IMR-90 (cell line): ENCODE measurements around the gene LIMCH1. TPM values are rescaled to one million over a fixed set of nuclear protein-coding genes. Genes with fewer than 3 reads are reported as not detected.

Experiments used
- ATAC-seq: fragments of 200-7000 bp; cut with Tn5 transposase; 2 replicates; pipeline ENCODE4 v1.9.1; 2020; ENCODE audit warnings: low read depth, mild to moderate bottlenecking, moderate library complexity
- BruUV-seq: library from RNA; stranded (reverse); fragments of 400-500 nt; replicated peaks from 2 replicates; lab custom pipeline; 2021; lab: Mats Ljungman, UMichigan
- CTCF ChIA-PET: fragments of 300-600 bp; formaldehyde crosslinking; extraction: SDS; loops from one replicate; lab custom pipeline; 2021; ENCODE audit warnings: antibody characterized with exemption; lab: Yijun Ruan, JAX
- POLR2A ChIA-PET: fragments of 300-600 bp; sonication (Branson Sonifier 250); formaldehyde crosslinking; loops from one replicate; lab custom pipeline; 2022; ENCODE audit warnings: antibody characterized with exemption; ENCODE audit not compliant: unreplicated experiment; lab: Charles Lee
- DNase-seq: peaks from one replicate; pipeline ENCODE4 v3.0.0; 2013
- H2AFZ ChIP-seq: replicated peaks from 2 replicates; pipeline ENCODE3; 2013; ENCODE audit warnings: low read length, mild to moderate bottlenecking; ENCODE audit not compliant: poor library complexity
- H2AK5ac ChIP-seq: 2 replicates; pipeline ENCODE4 v1.6.1; 2013; ENCODE audit warnings: low read depth, low read length, inconsistent platforms
- H2AK9ac ChIP-seq: replicated peaks from 2 replicates; pipeline ENCODE3; 2013; ENCODE audit warnings: mild to moderate bottlenecking, low read depth, low read length, moderate library complexity; ENCODE audit not compliant: poor library complexity
- H2BK120ac ChIP-seq: 2 replicates; pipeline ENCODE4 v1.6.1; 2013; ENCODE audit warnings: low read depth, low read length, inconsistent platforms
- H2BK15ac ChIP-seq: 3 replicates; pipeline ENCODE4 v1.6.1; 2013; ENCODE audit warnings: low read depth, low read length, inconsistent platforms
- H2BK20ac ChIP-seq: 2 replicates; pipeline ENCODE4 v1.6.1; 2013; ENCODE audit warnings: low read depth, mild to moderate bottlenecking, inconsistent platforms, low read length, moderate library complexity
- H2BK5ac ChIP-seq: 2 replicates; pipeline ENCODE4 v1.6.1; 2013; ENCODE audit warnings: mild to moderate bottlenecking, low read depth, low read length, inconsistent platforms; ENCODE audit not compliant: poor library complexity, severe bottlenecking
- H3K14ac ChIP-seq: replicated peaks from 2 replicates; pipeline ENCODE4 v1.6.1; 2013; ENCODE audit warnings: low read depth, low read length, inconsistent platforms
- H3K18ac ChIP-seq: 2 replicates; pipeline ENCODE4 v1.6.1; 2013; ENCODE audit warnings: low read depth, low read length, control low read depth
- H3K23ac ChIP-seq: 2 replicates; pipeline ENCODE4 v1.6.1; 2013; ENCODE audit warnings: low read depth, low read length, inconsistent platforms
- H3K27ac ChIP-seq: 2 replicates; pipeline ENCODE4 v1.5.1; 2013; ENCODE audit warnings: mild to moderate bottlenecking, control low read depth, low read length; ENCODE audit not compliant: insufficient read depth
- H3K27me3 ChIP-seq: 2 replicates; pipeline ENCODE4 v1.6.1; 2013; ENCODE audit warnings: low read length; ENCODE audit not compliant: control insufficient read depth, insufficient read depth
- H3K36me3 ChIP-seq: 2 replicates; pipeline ENCODE4 v1.6.1; 2013; ENCODE audit warnings: low read length, mixed read lengths; ENCODE audit not compliant: control insufficient read depth, insufficient read depth
- H3K4ac ChIP-seq: 2 replicates; pipeline ENCODE4 v1.6.1; 2013; ENCODE audit warnings: low read depth, low read length, inconsistent platforms
- H3K4me1 ChIP-seq: 2 replicates; pipeline ENCODE4 v1.6.1; 2013; ENCODE audit warnings: low read length, mixed read lengths; ENCODE audit not compliant: control insufficient read depth, insufficient read depth
- H3K4me2 ChIP-seq: 2 replicates; pipeline ENCODE4 v1.6.1; 2013; ENCODE audit warnings: low read depth, mild to moderate bottlenecking, control low read depth, low read length, moderate library complexity
- H3K4me3 ChIP-seq: 2 replicates; pipeline ENCODE4 v1.5.1; 2013; ENCODE audit warnings: low read depth, mild to moderate bottlenecking, control low read depth, low read length, moderate library complexity; ENCODE audit not compliant: insufficient read depth
- H3K56ac ChIP-seq: 2 replicates; pipeline ENCODE4 v1.6.1; 2013; ENCODE audit warnings: low read length, inconsistent platforms; ENCODE audit not compliant: insufficient read depth; ENCODE audit errors: extremely low read depth
- H3K79me1 ChIP-seq, 2 experiments: 2 replicates each; pipeline ENCODE4 v1.6.1; 2013; ENCODE audit warnings: low read length in 2 of 2, inconsistent platforms in 1 of 2, low read depth in 1 of 2
- H3K9ac ChIP-seq: 2 replicates; pipeline ENCODE4 v1.6.1; 2013; ENCODE audit warnings: low read depth, low read length, control low read depth
- H3K9me1 ChIP-seq: 2 replicates; pipeline ENCODE4 v1.6.1; 2013; ENCODE audit warnings: low read length, inconsistent platforms; ENCODE audit not compliant: insufficient read depth
- H3K9me3 ChIP-seq: 2 replicates; pipeline ENCODE4 v1.6.1; 2013; ENCODE audit warnings: low read length; ENCODE audit not compliant: control insufficient read depth, insufficient read depth
- H4K20me1 ChIP-seq: 2 replicates; pipeline ENCODE4 v1.6.1; 2013; ENCODE audit warnings: low read length, inconsistent platforms; ENCODE audit not compliant: insufficient read depth
- H4K5ac ChIP-seq: 2 replicates; pipeline ENCODE4 v1.6.1; 2013; ENCODE audit warnings: mild to moderate bottlenecking, low read depth, low read length, control low read depth
- H4K8ac ChIP-seq, 2 experiments: 2 replicates each; pipeline ENCODE4 v1.6.1; 2013; ENCODE audit warnings: low read depth in 2 of 2, low read length in 2 of 2, control low read depth in 1 of 2, inconsistent platforms in 1 of 2
- H4K91ac ChIP-seq: 2 replicates; pipeline ENCODE4 v1.6.1; 2013; ENCODE audit warnings: low read depth, low read length, inconsistent platforms; ENCODE audit not compliant: insufficient read depth
- BHLHE40 ChIP-seq: fragments of 150-350 bp; IDR thresholded peaks from 2 replicates; pipeline ENCODE4 v1.6.1; 2016; ENCODE audit warnings: mild to moderate bottlenecking, low read depth, low read length
- CEBPB ChIP-seq: IDR thresholded peaks from 2 replicates; pipeline ENCODE4 v1.6.1; 2012; ENCODE audit warnings: low read depth, low read length, improper control_type of control experiment
- CHD1 ChIP-seq: IDR thresholded peaks from 2 replicates; pipeline ENCODE4 v1.6.1; 2012; ENCODE audit warnings: low read depth, low read length, improper control_type of control experiment
- FOS ChIP-seq: fragments of 150-350 bp; IDR thresholded peaks from 2 replicates; pipeline ENCODE4 v1.6.1; 2016; ENCODE audit warnings: low read depth, low read length
- MAFK ChIP-seq: IDR thresholded peaks from 2 replicates; pipeline ENCODE4 v1.6.1; 2012; ENCODE audit warnings: low read depth, low read length, improper control_type of control experiment
- MAZ ChIP-seq: IDR thresholded peaks from 2 replicates; pipeline ENCODE4 v1.6.1; 2012; ENCODE audit warnings: low read depth, mild to moderate bottlenecking, low read length, improper control_type of control experiment, moderate library complexity, borderline replicate concordance
- MXI1 ChIP-seq: IDR thresholded peaks from 2 replicates; pipeline ENCODE4 v1.6.1; 2012; ENCODE audit warnings: low read depth, mild to moderate bottlenecking, low read length, moderate library complexity, borderline replicate concordance
- NFE2L2 ChIP-seq: fragments of 150-350 bp; IDR thresholded peaks from 2 replicates; pipeline ENCODE4 v1.6.1; 2016; ENCODE audit warnings: low read depth, mild to moderate bottlenecking, low read length
- POLR2A ChIP-seq: IDR thresholded peaks from 2 replicates; pipeline ENCODE4 v1.6.1; 2012; ENCODE audit warnings: mild to moderate bottlenecking, low read depth, low read length
- RAD21 ChIP-seq: IDR thresholded peaks from 2 replicates; pipeline ENCODE4 v1.6.1; 2012; ENCODE audit warnings: low read length, improper control_type of control experiment
- RCOR1 ChIP-seq: IDR thresholded peaks from 2 replicates; pipeline ENCODE4 v1.6.1; 2012; ENCODE audit warnings: mild to moderate bottlenecking, low read length, improper control_type of control experiment; ENCODE audit not compliant: insufficient replicate concordance
- RFX5 ChIP-seq: IDR thresholded peaks from 2 replicates; pipeline ENCODE4 v1.8.0; 2012; ENCODE audit warnings: low read depth, mild to moderate bottlenecking, low read length, moderate library complexity
- SMC3 ChIP-seq: fragments of 150-350 bp; IDR thresholded peaks from 2 replicates; pipeline ENCODE4 v1.6.1; 2016; ENCODE audit warnings: low read depth, mild to moderate bottlenecking, antibody characterized with exemption, low read length, moderate library complexity
- WGBS, 2 experiments: methylation state at CpG; one replicate each; pipeline versions ENCODE4 v1.1.5 to v1.1.7; 2013; ENCODE audit warnings: missing lambda C conversion rate in 2 of 2; ENCODE audit not compliant: insufficient read length in 1 of 2; ENCODE audit errors: extremely low coverage in 2 of 2; 5-methylcytosine and 5-hydroxymethylcytosine counted together
- dilution Hi-C: fragments of 300-500 bp; cut with HindIII; formaldehyde crosslinking; loops from one replicate; pipeline ENCODE4 v1.14.3; 2018; ENCODE audit warnings: low sequenced_read_pairs; ENCODE audit not compliant: unreplicated experiment
- in situ Hi-C: fragments of 300-500 bp; cut with MboI; formaldehyde crosslinking; loops from 3 replicates; pipeline ENCODE4 v1.14.3; 2019; ENCODE audit warnings: low sequenced_read_pairs, inconsistent platforms, mixed read lengths
- intact Hi-C: fragments of 100-400 bp; cut with micrococcal nuclease; formaldehyde crosslinking; loops from 2 replicates; pipeline ENCODE4 v1.10.0; 2022
- polyA plus RNA-seq, 3 experiments: library from polyadenylated mRNA; depleted of rRNA; stranded (reverse); fragments of >200 nt; gene quantifications; 2 replicates each; pipeline ENCODE4 v1.2.3, GENCODE V29; 2012; ENCODE audit warnings: low replicate concordance in 1 of 3
- total RNA-seq: library from RNA; depleted of rRNA; stranded (reverse); fragments of >200 nt; gene quantifications from 2 replicates; pipeline ENCODE4 v1.2.3, GENCODE V29; 2012
- TF ChIP-seq, protein P1 (sequence below): fragments of 150-350 bp; IDR thresholded peaks from 2 replicates; pipeline ENCODE4 v1.6.1; 2017; ENCODE audit warnings: mild to moderate bottlenecking, antibody characterized with exemption, low read length, low read depth
- TF ChIP-seq, protein P2 (sequence below): fragments of 150-350 bp; IDR thresholded peaks from 2 replicates; pipeline ENCODE4 v1.6.1; 2016; ENCODE audit warnings: low read depth, mild to moderate bottlenecking, low read length, moderate library complexity, borderline replicate concordance

Gene LIMCH1
- total and polyA plus RNA-seq, 2 of the 4 experiments (the other 2 are of a cell fraction) = 0.89 to 2.9 TPM

DNA sequence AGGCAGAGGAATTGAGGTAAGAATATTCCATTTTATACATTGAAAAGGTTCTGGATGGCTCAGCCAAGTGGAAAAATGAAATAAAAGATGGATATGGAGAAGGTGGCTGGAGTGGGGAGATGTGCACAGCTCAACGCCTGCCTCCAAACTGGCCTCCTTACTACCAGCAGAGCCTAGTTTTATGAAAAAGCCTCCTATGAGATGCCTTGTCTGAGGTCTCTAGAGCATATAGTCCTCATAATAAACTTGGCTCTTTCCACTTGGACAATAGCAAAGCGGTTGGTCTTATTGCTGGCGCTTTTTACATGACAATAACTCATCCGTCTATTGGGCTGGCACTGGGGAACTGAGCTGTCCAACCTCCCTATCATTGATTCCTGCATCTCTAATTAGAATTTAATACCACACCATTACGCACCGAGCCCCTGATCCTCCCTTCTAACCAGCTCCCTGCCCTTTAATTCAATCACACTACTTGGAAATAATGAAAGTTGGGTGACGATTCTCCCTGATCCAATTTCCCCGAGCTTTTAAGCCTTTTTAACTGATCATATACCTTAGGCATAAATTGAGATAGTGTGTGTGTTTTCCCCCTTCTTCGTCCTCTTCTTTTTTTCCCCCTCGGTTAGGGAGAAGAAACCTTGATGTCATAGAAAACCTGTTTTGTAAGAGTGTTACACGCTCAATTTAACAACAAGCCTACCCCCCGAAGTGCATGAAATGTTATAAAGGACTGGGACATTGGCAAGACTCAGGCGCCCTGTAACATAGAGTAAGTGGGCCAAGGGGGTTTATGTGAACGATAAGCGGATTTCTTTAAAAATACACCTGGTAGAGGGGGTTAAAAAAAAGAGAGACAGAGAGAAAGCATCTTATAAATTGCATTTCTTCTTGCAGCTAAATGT is 210.9 kb downstream of the LIMCH1 start, which contains the start of gene PHOX2B:
Gene PHOX2B, minus strand, starts transcription at position 155 of the 905 bp plus-strand sequence. Its CDS starts 115 bp downstream, at position 40.
- H3K4me3 ChIP-seq = no peak within 1 kb of the TSS
- no peaks in the 10 kb centered on the region for H3K36me3 ChIP-seq
- intact Hi-C loops (no loop called here), in situ Hi-C loops (no loop called here), dilution Hi-C loops (no loop called here)
- H2AK5ac ChIP-seq = no peak within 1 kb of the TSS
- H2BK15ac ChIP-seq = no peak within 1 kb of the TSS
- peaks cover 92% of the 10 kb centered on the region for H3K27me3 ChIP-seq
- peaks cover 28% of the 10 kb centered on the region for H3K9me3 ChIP-seq
- DNase-seq (no peak), ATAC-seq (no peak)
- CTCF ChIA-PET = no interaction called here
- H3K79me1 ChIP-seq = no peaks in the 10 kb centered on the region
- no peak within 1 kb of the TSS for H3K9ac ChIP-seq
- no TSS peak for BruUV-seq
- no peak within 1 kb of the TSS for H3K56ac ChIP-seq
- no peak within 1 kb of the TSS for H2AK9ac ChIP-seq
- no peak within 1 kb of the TSS for H3K14ac ChIP-seq
- no peak within 1 kb of the TSS for H4K8ac ChIP-seq
- no peak within 1 kb of the TSS for H3K18ac ChIP-seq
- H3K4me2 ChIP-seq = no peak within 1 kb of the TSS
- H3K9me1 ChIP-seq = no peaks in the 10 kb centered on the region
- peaks cover 6% of the 10 kb centered on the region; the same call in 1 of the 2 replicates for H4K20me1 ChIP-seq
- H4K91ac ChIP-seq = no peak within 1 kb of the TSS
- no peak within 1 kb of the TSS for H3K27ac ChIP-seq
- peak within 1 kb of the TSS; percentile 26 for H2AFZ ChIP-seq
- no peak within 1 kb of the TSS for H3K23ac ChIP-seq
- POLR2A ChIA-PET = no interaction called here
- 15% methylated on average over 3 of the region's 15 CpGs; no CpG with 5 or more reads in 1 of the 2 experiments for WGBS, 2 experiments
- H2BK20ac ChIP-seq = no peak within 1 kb of the TSS
- H2BK120ac ChIP-seq = no peak within 1 kb of the TSS
- H3K4ac ChIP-seq = no peak within 1 kb of the TSS
- H4K5ac ChIP-seq = no peak within 1 kb of the TSS
- H3K4me1 ChIP-seq = no peaks in the 10 kb centered on the region; the same call in 1 of the 2 replicates
- H2BK5ac ChIP-seq = no peak within 1 kb of the TSS
- TF ChIP-seq RAD21 (no peak), SMC3 (no peak), MXI1 (no peak), CEBPB (no peak), RFX5 (no peak), CHD1 (no peak), MAZ (no peak), RCOR1 (no peak), FOS (no peak), BHLHE40 (no peak), POLR2A (no peak), NFE2L2 (no peak), MAFK (no peak)
- TF ChIP-seq, protein P1, sequence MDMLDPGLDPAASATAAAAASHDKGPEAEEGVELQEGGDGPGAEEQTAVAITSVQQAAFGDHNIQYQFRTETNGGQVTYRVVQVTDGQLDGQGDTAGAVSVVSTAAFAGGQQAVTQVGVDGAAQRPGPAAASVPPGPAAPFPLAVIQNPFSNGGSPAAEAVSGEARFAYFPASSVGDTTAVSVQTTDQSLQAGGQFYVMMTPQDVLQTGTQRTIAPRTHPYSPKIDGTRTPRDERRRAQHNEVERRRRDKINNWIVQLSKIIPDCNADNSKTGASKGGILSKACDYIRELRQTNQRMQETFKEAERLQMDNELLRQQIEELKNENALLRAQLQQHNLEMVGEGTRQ = no peak
- TF ChIP-seq, protein P2, sequence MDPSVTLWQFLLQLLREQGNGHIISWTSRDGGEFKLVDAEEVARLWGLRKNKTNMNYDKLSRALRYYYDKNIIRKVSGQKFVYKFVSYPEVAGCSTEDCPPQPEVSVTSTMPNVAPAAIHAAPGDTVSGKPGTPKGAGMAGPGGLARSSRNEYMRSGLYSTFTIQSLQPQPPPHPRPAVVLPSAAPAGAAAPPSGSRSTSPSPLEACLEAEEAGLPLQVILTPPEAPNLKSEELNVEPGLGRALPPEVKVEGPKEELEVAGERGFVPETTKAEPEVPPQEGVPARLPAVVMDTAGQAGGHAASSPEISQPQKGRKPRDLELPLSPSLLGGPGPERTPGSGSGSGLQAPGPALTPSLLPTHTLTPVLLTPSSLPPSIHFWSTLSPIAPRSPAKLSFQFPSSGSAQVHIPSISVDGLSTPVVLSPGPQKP = no peak
